B cell (primary cell): ENCODE measurements around the gene ZBTB16.

Experiments
- CTCF ChIP-seq: fragments of 200-600 bp; IDR thresholded peaks from one replicate; pipeline ENCODE4 v1.8.0; 2022; ENCODE audit warnings: antibody characterized with exemption, mild to moderate bottlenecking
- EZH2 ChIP-seq: IDR thresholded peaks from 2 replicates; pipeline ENCODE4 v1.6.1; 2012; ENCODE audit warnings: borderline replicate concordance, low read depth, mild to moderate bottlenecking, moderate library complexity, low read length; ENCODE audit not compliant: insufficient read depth, poor library complexity, severe bottlenecking

DNA sequence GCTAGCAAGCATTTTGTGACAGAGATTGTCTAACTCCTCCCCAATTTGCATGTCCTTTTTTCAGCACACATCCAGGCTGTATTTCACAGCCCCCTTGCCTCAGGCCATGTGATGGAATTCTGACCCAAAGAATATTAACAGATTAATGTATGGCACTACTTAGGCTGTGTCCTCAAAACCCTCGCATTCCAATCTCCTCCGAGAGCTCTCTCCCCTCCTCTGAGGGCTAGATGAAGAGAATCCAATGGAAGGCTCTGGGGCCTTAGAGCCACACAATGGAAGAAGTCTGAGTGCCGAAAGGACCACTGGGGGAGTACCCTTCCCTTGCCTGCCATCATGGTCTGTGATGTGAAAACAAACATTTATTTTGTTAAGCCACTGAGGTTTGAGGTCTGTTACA, 223.0 kb downstream of the ZBTB16 start:
- TF ChIP-seq CTCF (no peak), EZH2 (no peak)
